ENCODE measurements around the gene NLRP4.

The NLRP4 gene

GRCh38 chr19:55836340-55836739 lies at the start of gene NLRP4:
Gene NLRP4, plus strand, starts transcription at chr19:55836540. Its CDS starts 15,541 bp downstream, at chr19:55852081.
- no peak for DNase-seq

GRCh38 chr19:55795021-55795420 lies 41.3 kb upstream of the NLRP4 start:
- no peak for DNase-seq

- DNase-seq = no peak
These were observed 34.9 kb upstream of the NLRP4 start for GRCh38 chr19:55801416-55801815.

GRCh38 chr19:55802281-55802680 lies 34.1 kb upstream of the NLRP4 start:
- DNase-seq = no peak

- DNase-seq = peak; percentile 27
These were observed 26.8 kb upstream of the NLRP4 start for GRCh38 chr19:55809381-55810058.

- DNase-seq = no peak
These were observed 25.0 kb upstream of the NLRP4 start for GRCh38 chr19:55811340-55811739.

- DNase-seq = no peak
These were observed 23.9 kb upstream of the NLRP4 start for GRCh38 chr19:55812449-55812848.

- DNase-seq = no peak
These were observed 22.4 kb upstream of the NLRP4 start for GRCh38 chr19:55813906-55814305.

- no peak for DNase-seq
These were observed 16.3 kb upstream of the NLRP4 start for GRCh38 chr19:55820037-55820436.

- DNase-seq = no peak
These were observed 5.7 kb upstream of the NLRP4 start for GRCh38 chr19:55830656-55831055.

GRCh38 chr19:55831846-55832245 lies 4.5 kb upstream of the NLRP4 start, which contains the start of gene NLRP11:
Gene NLRP11, minus strand, starts transcription at chr19:55831999. Its CDS starts 13,825 bp downstream, at chr19:55818174.
- DNase-seq = no peak

- no peak for DNase-seq
These were observed 3.7 kb upstream of the NLRP4 start for GRCh38 chr19:55832676-55833075.

GRCh38 chr19:55838251-55838650 lies 1.9 kb downstream of the NLRP4 start:
- DNase-seq = no peak

- no peak for DNase-seq
These were observed 2.6 kb downstream of the NLRP4 start for GRCh38 chr19:55838906-55839305.

- DNase-seq = no peak
These were observed 18.8 kb downstream of the NLRP4 start for GRCh38 chr19:55855160-55855559.

- DNase-seq = no peak
These were observed 20.8 kb downstream of the NLRP4 start for GRCh38 chr19:55857149-55857548.

- DNase-seq = no peak
These were observed 21.6 kb downstream of the NLRP4 start for GRCh38 chr19:55857974-55858373.

GRCh38 chr19:55858401-55858800 lies 22.1 kb downstream of the NLRP4 start:
- DNase-seq = no peak

- no peak for DNase-seq
These were observed 22.6 kb downstream of the NLRP4 start for GRCh38 chr19:55858969-55859368.

GRCh38 chr19:55866521-55866920 lies 30.2 kb downstream of the NLRP4 start:
- no peak for DNase-seq

- DNase-seq = no peak
These were observed 30.8 kb downstream of the NLRP4 start for GRCh38 chr19:55867101-55867500.

GRCh38 chr19:55870736-55871135 lies 34.4 kb downstream of the NLRP4 start:
- no peak for DNase-seq

GRCh38 chr19:55877211-55877610 lies 40.9 kb downstream of the NLRP4 start:
- DNase-seq = no peak

- DNase-seq = no peak
These were observed 46.3 kb downstream of the NLRP4 start for GRCh38 chr19:55882626-55883025.

- no peak for DNase-seq
These were observed 62.6 kb downstream of the NLRP4 start for GRCh38 chr19:55898911-55899310.

Measured in 8988T (cell line).